NK-92 (cell line): ENCODE measurements around the gene SHISA6.

Source experiments
- DNase-seq: peaks from one replicate; lab custom pipeline; 2025; ENCODE audit not compliant: unreplicated experiment; lab: John Stamatoyannopoulos, UW

SHISA6 gene

DNA sequence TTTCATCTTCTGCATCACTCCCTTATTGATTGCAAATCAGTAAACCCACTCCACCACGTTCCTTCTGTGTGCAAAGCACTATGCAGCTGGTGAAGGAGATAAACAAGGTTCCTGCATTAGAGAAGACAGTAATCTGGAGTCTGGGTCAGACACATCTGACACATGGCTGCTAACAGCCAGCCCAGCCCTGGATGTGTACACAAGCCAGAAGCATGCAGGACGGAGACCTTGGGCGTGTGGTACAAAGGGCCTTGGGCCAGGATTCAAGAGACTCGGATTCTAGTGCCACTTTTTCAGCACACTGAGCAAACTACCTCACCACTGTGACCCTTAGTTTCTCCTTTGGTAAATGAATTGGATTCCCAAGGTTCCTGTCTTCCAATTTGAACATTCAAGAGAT lies 270.7 kb downstream of the SHISA6 start:
- no peak for DNase-seq

DNA sequence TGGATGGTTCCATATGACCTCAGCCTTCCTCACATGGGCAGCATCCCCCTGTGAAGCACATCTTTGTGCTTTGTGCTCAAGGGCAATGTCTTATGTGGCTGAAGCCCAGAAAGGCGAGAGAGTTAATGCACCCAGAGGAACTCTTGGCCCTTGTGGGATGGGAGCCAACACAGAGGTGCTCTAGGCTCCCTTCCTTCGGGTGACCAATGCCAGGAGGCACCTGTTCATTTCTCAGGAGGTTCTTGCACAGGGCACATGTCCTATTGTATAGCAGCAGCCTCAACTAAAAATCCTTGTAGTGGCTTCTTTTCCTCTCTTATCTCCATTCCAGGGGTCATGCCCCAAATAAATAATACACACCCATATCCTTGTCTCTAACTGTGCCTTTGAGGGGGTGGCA lies 273.6 kb downstream of the SHISA6 start:
- DNase-seq: no peak

DNA sequence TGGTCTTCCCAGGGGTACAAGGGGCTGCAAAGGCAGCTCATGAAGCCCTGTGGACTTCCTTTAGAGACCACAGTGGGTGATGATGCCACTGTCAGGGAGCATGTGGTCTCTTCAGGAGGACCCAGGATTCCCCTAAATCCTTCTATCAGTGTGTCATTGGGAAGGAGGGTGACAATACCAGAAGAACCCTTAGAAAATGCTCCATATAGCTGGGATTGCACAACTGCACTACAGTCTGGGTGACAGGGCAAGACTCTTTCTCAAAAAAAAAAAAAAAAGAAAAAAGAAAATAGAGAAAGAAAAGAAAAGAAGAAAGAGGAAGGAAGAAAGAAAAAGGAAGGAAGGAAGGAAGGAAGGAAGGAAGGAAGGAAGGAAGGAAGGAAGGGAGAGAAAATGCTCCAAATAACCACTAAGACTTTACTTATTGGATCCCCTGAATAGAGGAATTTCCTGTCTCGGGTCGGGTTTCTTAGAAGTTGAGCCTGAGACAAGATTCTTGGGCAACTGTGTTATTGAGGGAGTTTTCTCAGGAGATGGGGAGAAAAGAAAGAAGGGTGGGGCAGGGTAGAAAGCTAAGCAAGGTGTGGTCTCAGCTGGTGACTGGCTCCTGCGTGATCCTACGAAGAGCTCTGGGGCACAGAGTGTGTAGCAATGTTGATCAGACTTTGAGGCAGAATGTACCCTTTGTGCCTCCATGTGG lies 274.1 kb downstream of the SHISA6 start:
- no peak for DNase-seq

DNA sequence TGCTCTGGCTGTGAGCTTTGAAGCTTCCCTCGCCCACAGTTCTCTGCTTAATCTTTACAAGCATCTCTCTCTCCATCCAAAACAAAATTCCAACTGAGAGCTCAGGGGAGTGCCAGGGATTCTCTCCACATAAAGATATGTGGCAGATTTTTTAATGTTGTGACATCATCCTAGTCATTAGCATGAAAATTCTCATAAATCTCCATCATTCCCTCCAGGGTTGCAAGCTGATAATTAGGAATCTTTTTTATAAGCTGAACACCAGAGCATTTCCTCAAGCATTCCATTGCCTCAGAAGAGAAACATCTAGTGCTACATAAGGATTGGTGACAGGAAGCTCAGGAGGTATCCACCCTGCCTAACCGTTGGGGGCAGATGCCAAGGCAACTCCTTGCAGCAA lies 274.9 kb downstream of the SHISA6 start:
- DNase-seq: no peak

- no peak for DNase-seq
Measured at GRCh38 chr17:11535231-11535630, 294.2 kb downstream of the SHISA6 start.

DNA sequence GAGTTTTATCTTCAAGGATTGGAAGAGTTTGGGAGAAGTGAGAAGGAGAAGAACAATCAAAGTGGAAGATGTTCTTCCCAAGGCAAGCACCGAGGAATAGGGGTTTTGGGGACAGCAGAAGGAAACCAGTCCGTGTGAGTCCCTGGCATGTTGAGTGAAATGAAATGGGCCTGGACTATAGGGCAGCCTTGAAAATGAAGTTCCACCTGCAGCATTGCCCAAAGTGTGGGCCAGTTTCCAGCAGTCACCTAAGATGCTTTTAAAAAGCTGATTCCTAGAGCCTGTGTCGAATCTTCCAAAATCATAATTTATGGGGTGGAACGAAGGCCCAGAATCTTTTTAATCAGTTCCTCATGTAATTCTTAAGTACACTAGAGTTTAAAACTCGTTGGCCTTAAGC lies 297.4 kb downstream of the SHISA6 start:
- no peak for DNase-seq

- no peak for DNase-seq
Measured at GRCh38 chr17:11539637-11540036, 298.6 kb downstream of the SHISA6 start.

DNA sequence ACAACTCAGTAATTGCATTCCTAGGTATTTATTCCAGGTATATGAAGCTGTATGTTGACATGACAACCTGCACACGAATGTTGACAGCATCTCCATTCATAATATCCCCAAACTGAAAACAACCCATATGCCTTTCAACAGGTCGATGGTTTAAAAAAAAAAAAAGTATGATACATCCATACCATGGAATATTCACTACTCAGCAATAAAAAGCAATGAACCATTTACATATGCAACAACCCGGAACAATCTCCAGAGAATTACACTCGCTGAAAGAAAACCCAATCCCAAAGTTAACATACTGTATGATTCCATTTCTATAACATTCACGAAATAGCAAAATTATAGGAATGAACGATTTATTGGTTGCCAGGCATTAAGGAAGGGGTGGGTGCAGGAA lies 304.0 kb downstream of the SHISA6 start:
- no peak for DNase-seq

DNA sequence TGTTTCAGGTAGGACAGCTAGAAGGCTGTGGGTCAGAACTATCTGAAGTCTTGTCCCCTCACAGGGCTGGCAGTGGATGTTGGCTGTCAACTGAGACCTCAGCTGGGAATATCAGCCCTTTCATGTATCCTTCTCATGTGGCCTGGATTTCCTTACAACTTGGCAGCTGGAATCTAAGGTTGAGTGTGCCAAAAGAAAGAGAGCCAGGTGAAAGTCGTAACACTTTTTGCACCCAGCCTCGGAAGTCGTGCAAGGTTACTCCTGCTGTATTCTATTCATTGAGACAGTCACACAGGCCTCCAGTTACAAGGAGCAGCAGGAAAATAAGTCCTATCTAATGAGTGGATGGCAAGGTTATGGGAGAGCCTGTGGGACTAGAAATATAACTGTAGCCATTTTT lies 304.7 kb downstream of the SHISA6 start:
- no peak for DNase-seq

GRCh38 chr17:11547853-11548252 lies 306.8 kb downstream of the SHISA6 start:
- DNase-seq: no peak

GRCh38 chr17:11548398-11548797 lies 307.4 kb downstream of the SHISA6 start:
- no peak for DNase-seq

- no peak for DNase-seq
Measured at GRCh38 chr17:11550431-11550830, 309.4 kb downstream of the SHISA6 start.

GRCh38 chr17:11551442-11551841 lies 310.4 kb downstream of the SHISA6 start:
- DNase-seq: no peak

DNA sequence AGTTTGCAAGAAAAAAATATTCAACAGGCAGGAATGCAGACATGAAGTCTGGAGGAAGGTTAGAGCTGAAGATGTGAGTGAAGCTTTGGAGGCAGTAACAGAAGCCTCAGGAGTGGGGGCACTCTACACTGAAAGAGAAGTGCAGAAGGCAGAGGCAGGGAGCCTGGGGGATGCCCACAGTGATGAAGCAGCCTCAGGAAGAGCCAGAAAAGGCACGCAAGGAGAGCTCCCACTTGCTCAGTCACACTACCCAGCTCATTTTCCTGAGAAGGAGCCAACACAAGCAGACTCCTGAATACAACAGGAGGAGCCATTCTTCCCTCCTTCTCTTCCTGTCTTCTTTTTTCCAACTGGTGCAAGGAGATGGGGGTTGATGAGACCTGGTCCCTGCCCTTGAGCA lies 312.1 kb downstream of the SHISA6 start:
- DNase-seq: no peak

DNA sequence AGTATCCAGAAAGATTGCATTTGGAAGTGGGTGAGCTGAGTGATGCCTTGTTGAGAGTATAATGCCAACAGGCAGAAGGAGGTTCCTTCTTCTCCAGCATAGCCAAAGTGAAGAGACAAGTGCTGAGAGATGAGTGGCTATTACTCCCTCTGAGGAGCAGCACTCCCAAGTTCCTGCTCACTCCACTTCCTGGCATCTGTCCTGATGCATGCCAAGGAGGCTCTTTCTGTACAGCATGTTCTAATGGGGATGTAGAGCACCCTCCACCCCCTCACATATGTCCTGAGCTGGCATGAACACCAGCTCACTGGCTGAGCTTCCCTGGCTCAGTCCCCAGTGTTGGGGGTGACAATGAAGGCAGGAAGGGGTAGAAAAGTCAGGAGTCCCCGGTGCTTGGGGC lies 313.0 kb downstream of the SHISA6 start:
- DNase-seq: no peak

GRCh38 chr17:11554542-11554941 lies 313.5 kb downstream of the SHISA6 start:
- DNase-seq: no peak

DNA sequence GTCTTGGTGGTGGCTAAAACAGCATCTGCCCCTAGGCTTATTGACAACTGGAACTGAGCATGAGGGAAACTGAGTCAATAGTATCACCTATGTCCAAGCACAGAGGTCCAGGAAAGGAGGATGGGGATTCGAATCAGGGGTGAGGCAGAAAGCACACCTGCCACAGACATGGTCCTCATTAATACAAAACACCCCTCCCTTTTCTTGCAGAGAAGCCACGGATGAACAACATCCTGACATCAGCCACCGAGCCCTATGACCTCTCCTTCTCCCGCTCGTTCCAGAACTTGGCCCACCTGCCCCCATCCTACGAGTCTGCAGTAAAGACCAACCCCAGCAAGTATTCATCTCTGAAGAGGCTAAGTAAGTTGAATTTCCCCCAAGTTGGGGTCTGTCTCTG lies 314.5 kb downstream of the SHISA6 start:
- no peak for DNase-seq

GRCh38 chr17:11557727-11558452 lies 316.9 kb downstream of the SHISA6 start:
- no peak for DNase-seq

GRCh38 chr17:11558681-11559234 lies 317.7 kb downstream of the SHISA6 start:
- DNase-seq: no peak

DNA sequence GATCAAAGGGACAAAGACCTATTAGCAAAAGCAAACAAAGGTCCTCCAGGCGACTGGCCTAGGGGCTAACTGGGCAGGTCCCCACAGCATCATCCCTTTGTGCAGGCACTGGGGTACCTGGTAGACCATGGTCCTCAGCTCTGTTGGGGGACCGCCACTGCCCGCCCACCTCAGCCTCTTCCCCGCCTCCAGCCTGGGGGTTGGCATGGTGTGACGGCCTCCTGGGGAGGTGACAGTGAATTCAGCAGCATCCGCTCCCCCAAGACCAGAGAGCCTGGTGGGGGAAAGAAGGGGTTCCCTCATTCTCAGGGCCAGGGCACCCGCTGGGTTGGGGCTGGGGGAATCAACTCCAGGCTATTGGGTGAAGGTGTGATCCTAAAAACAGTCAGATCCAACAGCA lies 318.6 kb downstream of the SHISA6 start:
- no peak for DNase-seq

DNA sequence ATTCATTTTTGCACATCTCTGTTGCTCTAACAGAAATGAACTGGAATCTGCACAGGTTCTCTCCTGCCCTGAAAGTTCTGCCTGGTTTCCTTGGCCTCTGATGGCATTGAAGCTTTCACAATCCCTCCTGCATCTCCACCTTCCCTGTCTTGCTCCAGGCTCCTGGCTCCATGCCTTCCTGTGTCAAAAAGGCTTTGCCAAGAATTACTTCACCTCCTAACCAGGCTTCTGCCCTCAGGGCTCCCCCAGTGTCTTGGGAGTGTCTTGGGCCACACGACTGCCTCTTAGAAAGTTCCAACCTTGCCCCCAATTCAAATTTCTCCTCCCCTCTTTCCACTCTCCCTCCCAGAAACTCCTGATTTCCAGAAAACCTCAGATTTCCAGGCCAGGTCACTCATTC lies 320.3 kb downstream of the SHISA6 start:
- DNase-seq: no peak

GRCh38 chr17:11561702-11562101 lies 320.7 kb downstream of the SHISA6 start:
- DNase-seq: no peak
